Astrocyte (in vitro differentiated cells and primary cell): ENCODE data around the gene CAT. TPM values are rescaled to one million over a fixed set of nuclear protein-coding genes. Genes with fewer than 3 reads are reported as not detected.

ENCODE experiments used
- DNase-seq: peaks from one replicate; pipeline ENCODE4 v3.0.0-alpha.2; 2010; ENCODE audit warnings: low read depth
- FAIRE-seq: peaks from 2 replicates; lab custom pipeline; 2011; peaks lifted over from hg19 to GRCh38; lab: Jason Lieb, UNC
- H2AFZ ChIP-seq: 2 replicates; pipeline ENCODE4 v1.6.0; 2012; ENCODE audit warnings: low read depth, low read length, inconsistent platforms
- H3K27ac ChIP-seq: 2 replicates; pipeline ENCODE4 v1.5.1; 2011; ENCODE audit warnings: low read depth, low read length, inconsistent platforms
- H3K27me3 ChIP-seq: 2 replicates; pipeline ENCODE4 v1.6.0; 2011; ENCODE audit warnings: low read length, inconsistent platforms; ENCODE audit not compliant: insufficient read depth
- H3K36me3 ChIP-seq: 2 replicates; pipeline ENCODE4 v1.5.1; 2011; ENCODE audit warnings: low read length, inconsistent platforms; ENCODE audit not compliant: insufficient read depth
- H3K4me1 ChIP-seq: 2 replicates; pipeline ENCODE4 v1.5.1; 2011; ENCODE audit warnings: low read length, inconsistent platforms; ENCODE audit not compliant: insufficient read depth
- H3K4me2 ChIP-seq: 2 replicates; pipeline ENCODE4 v1.6.0; 2012; ENCODE audit warnings: low read length, inconsistent platforms
- H3K4me3 ChIP-seq: 2 replicates; pipeline ENCODE4 v1.5.1; 2011; ENCODE audit warnings: low read depth, mild to moderate bottlenecking, low read length, inconsistent platforms; ENCODE audit not compliant: insufficient read depth
- H3K79me2 ChIP-seq: 2 replicates; pipeline ENCODE4 v1.6.0; 2012; ENCODE audit warnings: mild to moderate bottlenecking, low read length, inconsistent platforms; ENCODE audit not compliant: insufficient read depth
- H3K9ac ChIP-seq: 2 replicates; pipeline ENCODE4 v1.6.0; 2012; ENCODE audit warnings: mild to moderate bottlenecking, low read length, inconsistent platforms
- H3K9me3 ChIP-seq: 2 replicates; pipeline ENCODE4 v1.5.1; 2012; ENCODE audit warnings: low read depth, mild to moderate bottlenecking, low read length, inconsistent platforms; ENCODE audit not compliant: insufficient read depth
- H4K20me1 ChIP-seq: 2 replicates; pipeline ENCODE4 v1.6.0; 2012; ENCODE audit warnings: low read length, inconsistent platforms; ENCODE audit not compliant: insufficient read depth
- H3K27ac Mint-ChIP-seq: one replicate; pipeline ENCODE4 v1.8.0; 2021; ENCODE audit warnings: mild to moderate bottlenecking, mixed read lengths; ENCODE audit not compliant: unreplicated experiment
- H3K27me3 Mint-ChIP-seq: one replicate; pipeline ENCODE4 v1.8.0; 2021; ENCODE audit warnings: low read depth, mixed read lengths; ENCODE audit not compliant: unreplicated experiment
- H3K36me3 Mint-ChIP-seq: one replicate; pipeline ENCODE4 v1.8.0; 2021; ENCODE audit warnings: low read depth, mixed read lengths; ENCODE audit not compliant: unreplicated experiment
- H3K4me1 Mint-ChIP-seq: one replicate; pipeline ENCODE4 v1.8.0; 2021; ENCODE audit warnings: low read depth, mixed read lengths; ENCODE audit not compliant: unreplicated experiment
- H3K4me3 Mint-ChIP-seq: one replicate; pipeline ENCODE4 v1.8.0; 2021; ENCODE audit warnings: mild to moderate bottlenecking, moderate library complexity, mixed read lengths; ENCODE audit not compliant: unreplicated experiment
- H3K9me3 Mint-ChIP-seq: one replicate; pipeline ENCODE4 v1.8.0; 2021; ENCODE audit warnings: mild to moderate bottlenecking, mixed read lengths; ENCODE audit not compliant: unreplicated experiment
- CTCF ChIP-seq: IDR thresholded peaks from 2 replicates; pipeline ENCODE4 v1.5.1; 2011; ENCODE audit warnings: low read depth, mild to moderate bottlenecking, inconsistent platforms, low read length, moderate library complexity; ENCODE audit not compliant: insufficient read depth
- EZH2 ChIP-seq: IDR thresholded peaks from 2 replicates; pipeline ENCODE4 v1.6.1; 2012; ENCODE audit warnings: mild to moderate bottlenecking, low read length, inconsistent platforms; ENCODE audit not compliant: insufficient read depth
- total RNA-seq: library from RNA; stranded (reverse); gene quantifications from 2 replicates; pipeline ENCODE4 v1.2.1, GENCODE V29; 2021

Gene CAT
- total RNA-seq, 1 donor from 2014 or later: 17.6 TPM

- Histone ChIP-seq H3K9me3 (no peaks in the 10 kb centered on the region), H3K9ac (no peak overlapping the region), H3K4me2 (no peak overlapping the region), H3K4me1 (peaks cover 9% of the 10 kb centered on the region), H3K79me2 (peaks cover 58% of the 10 kb centered on the region), H3K27me3 (no peaks in the 10 kb centered on the region), H2AFZ (no peak overlapping the region), H4K20me1 (peaks cover 36% of the 10 kb centered on the region), H3K4me3 (no peak overlapping the region), H3K27ac (no peak overlapping the region), H3K36me3 (no peaks in the 10 kb centered on the region)
- Mint-ChIP-seq H3K27me3 (no peaks in the 10 kb centered on the region), H3K9me3 (no peaks in the 10 kb centered on the region), H3K36me3 (no peaks in the 10 kb centered on the region), H3K27ac (no peak overlapping the region), H3K4me1 (peaks cover 6% of the 10 kb centered on the region), H3K4me3 (no peak overlapping the region)
- FAIRE-seq (no peak), DNase-seq (no peak)
- no peak for TF ChIP-seq EZH2
- TF ChIP-seq CTCF: no peak
Measured at GRCh38 chr11:34441814-34442213, 3.1 kb downstream of the CAT start.

GRCh38 chr11:34443136-34443535 lies 4.4 kb downstream of the CAT start:
- no peaks in the 10 kb centered on the region for H3K27me3 Mint-ChIP-seq
- H3K9me3 Mint-ChIP-seq: no peaks in the 10 kb centered on the region
- Histone ChIP-seq H3K9ac (no peak overlapping the region), H3K27me3 (no peaks in the 10 kb centered on the region), H3K9me3 (no peaks in the 10 kb centered on the region), H3K36me3 (no peaks in the 10 kb centered on the region), H4K20me1 (peaks cover 49% of the 10 kb centered on the region), H3K4me2 (no peak overlapping the region), H3K79me2 (peaks cover 58% of the 10 kb centered on the region), H3K4me3 (no peak overlapping the region), H3K27ac (no peak overlapping the region), H2AFZ (no peak overlapping the region), H3K4me1 (peaks cover 9% of the 10 kb centered on the region)
- H3K36me3 Mint-ChIP-seq: no peaks in the 10 kb centered on the region
- H3K27ac Mint-ChIP-seq: no peak overlapping the region
- FAIRE-seq (no peak), DNase-seq (no peak)
- TF ChIP-seq CTCF (no peak), EZH2 (no peak)
- no peak overlapping the region for H3K4me3 Mint-ChIP-seq
- H3K4me1 Mint-ChIP-seq: peaks cover 9% of the 10 kb centered on the region

GRCh38 chr11:34444428-34444827 lies 5.7 kb downstream of the CAT start:
- Histone ChIP-seq H3K27ac (no peak overlapping the region), H3K4me1 (peaks cover 12% of the 10 kb centered on the region), H3K4me3 (no peak overlapping the region), H4K20me1 (peaks cover 55% of the 10 kb centered on the region), H3K27me3 (no peaks in the 10 kb centered on the region), H3K4me2 (no peak overlapping the region), H3K9me3 (no peaks in the 10 kb centered on the region), H3K9ac (no peak overlapping the region), H3K79me2 (peaks cover 55% of the 10 kb centered on the region), H3K36me3 (no peaks in the 10 kb centered on the region), H2AFZ (no peak overlapping the region)
- H3K36me3 Mint-ChIP-seq: no peaks in the 10 kb centered on the region
- peaks cover 19% of the 10 kb centered on the region for H3K4me1 Mint-ChIP-seq
- DNase-seq: no peak
- TF ChIP-seq EZH2 (no peak), CTCF (no peak)
- no peak for FAIRE-seq
- no peaks in the 10 kb centered on the region for H3K27me3 Mint-ChIP-seq
- H3K4me3 Mint-ChIP-seq: no peak overlapping the region
- no peaks in the 10 kb centered on the region for H3K9me3 Mint-ChIP-seq
- H3K27ac Mint-ChIP-seq: no peak overlapping the region
